ENCODE results near the gene TFAP2E.
"Not testable (repeated sequence)": the region's sequence is repeated elsewhere in the genome, so short reads cannot be mapped to it uniquely, and the experiment has no call there.

TFAP2E gene

GRCh38 chr1:35574655-35575415 is 1.7 kb downstream of the TFAP2E start:
- no peak for DNase-seq

GRCh38 chr1:35575416-35575958 is 2.4 kb downstream of the TFAP2E start:
- DNase-seq, result no peak

GRCh38 chr1:35576061-35576765 is 3.1 kb downstream of the TFAP2E start:
- no peak for DNase-seq

GRCh38 chr1:35576766-35577070 is 3.6 kb downstream of the TFAP2E start:
- DNase-seq, result not testable (repeated sequence)

- DNase-seq, result no peak
Measured at GRCh38 chr1:35577071-35577998, 4.2 kb downstream of the TFAP2E start.

- no peak for DNase-seq
Measured at GRCh38 chr1:35580949-35581388, 7.9 kb downstream of the TFAP2E start.

- DNase-seq, result not testable (repeated sequence)
Measured at GRCh38 chr1:35581621-35582020, 8.5 kb downstream of the TFAP2E start.

GRCh38 chr1:35585281-35585680 is 12.2 kb downstream of the TFAP2E start:
- DNase-seq, result no peak

GRCh38 chr1:35585805-35586204 is 12.7 kb downstream of the TFAP2E start:
- DNase-seq, result not testable (repeated sequence)

- no peak for DNase-seq
Measured at GRCh38 chr1:35586808-35587207, 13.7 kb downstream of the TFAP2E start.

GRCh38 chr1:35587736-35588135 is 14.6 kb downstream of the TFAP2E start:
- DNase-seq, result no peak

- DNase-seq, result no peak
Measured at GRCh38 chr1:35588197-35588910, 15.2 kb downstream of the TFAP2E start.

- no peak for DNase-seq
Measured at GRCh38 chr1:35589516-35590427, 16.7 kb downstream of the TFAP2E start.

- no peak for DNase-seq
Measured at GRCh38 chr1:35590476-35591040, 17.4 kb downstream of the TFAP2E start.

- no peak for DNase-seq
Measured at GRCh38 chr1:35591211-35591610, 18.1 kb downstream of the TFAP2E start.

GRCh38 chr1:35592991-35593769 is 20.1 kb downstream of the TFAP2E start:
- DNase-seq, result no peak

GRCh38 chr1:35594005-35594760 is 21.1 kb downstream of the TFAP2E start:
- DNase-seq, result no peak

- DNase-seq, result no peak
Measured at GRCh38 chr1:35595684-35596083, 22.6 kb downstream of the TFAP2E start.

GRCh38 chr1:35597870-35598269 is 24.8 kb downstream of the TFAP2E start:
- no peak for DNase-seq

Data from kidney glomerular epithelial cell (primary cell).